IMR-90 (cell line): ENCODE measurements around the gene GMPPB.

Source experiments
- CTCF ChIP-seq: conservative IDR thresholded peaks from 2 replicates; pipeline ENCODE4 v1.5.1; 2012; ENCODE audit warnings: mild to moderate bottlenecking, low read depth, low read length, improper control_type of control experiment
- ELK1 ChIP-seq: fragments of 150-350 bp; IDR thresholded peaks from 2 replicates; pipeline ENCODE4 v1.6.1; 2016; ENCODE audit warnings: low read depth, mild to moderate bottlenecking, low read length, moderate library complexity, borderline replicate concordance
- MAFK ChIP-seq: IDR thresholded peaks from 2 replicates; pipeline ENCODE4 v1.6.1; 2012; ENCODE audit warnings: low read depth, low read length, improper control_type of control experiment
- MXI1 ChIP-seq: IDR thresholded peaks from 2 replicates; pipeline ENCODE4 v1.6.1; 2012; ENCODE audit warnings: low read depth, mild to moderate bottlenecking, low read length, moderate library complexity, borderline replicate concordance
- POLR2A ChIP-seq: IDR thresholded peaks from 2 replicates; pipeline ENCODE4 v1.6.1; 2012; ENCODE audit warnings: mild to moderate bottlenecking, low read depth, low read length
- RAD21 ChIP-seq: IDR thresholded peaks from 2 replicates; pipeline ENCODE4 v1.6.1; 2012; ENCODE audit warnings: low read length, improper control_type of control experiment
- RFX5 ChIP-seq: IDR thresholded peaks from 2 replicates; pipeline ENCODE4 v1.8.0; 2012; ENCODE audit warnings: low read depth, mild to moderate bottlenecking, low read length, moderate library complexity

DNA sequence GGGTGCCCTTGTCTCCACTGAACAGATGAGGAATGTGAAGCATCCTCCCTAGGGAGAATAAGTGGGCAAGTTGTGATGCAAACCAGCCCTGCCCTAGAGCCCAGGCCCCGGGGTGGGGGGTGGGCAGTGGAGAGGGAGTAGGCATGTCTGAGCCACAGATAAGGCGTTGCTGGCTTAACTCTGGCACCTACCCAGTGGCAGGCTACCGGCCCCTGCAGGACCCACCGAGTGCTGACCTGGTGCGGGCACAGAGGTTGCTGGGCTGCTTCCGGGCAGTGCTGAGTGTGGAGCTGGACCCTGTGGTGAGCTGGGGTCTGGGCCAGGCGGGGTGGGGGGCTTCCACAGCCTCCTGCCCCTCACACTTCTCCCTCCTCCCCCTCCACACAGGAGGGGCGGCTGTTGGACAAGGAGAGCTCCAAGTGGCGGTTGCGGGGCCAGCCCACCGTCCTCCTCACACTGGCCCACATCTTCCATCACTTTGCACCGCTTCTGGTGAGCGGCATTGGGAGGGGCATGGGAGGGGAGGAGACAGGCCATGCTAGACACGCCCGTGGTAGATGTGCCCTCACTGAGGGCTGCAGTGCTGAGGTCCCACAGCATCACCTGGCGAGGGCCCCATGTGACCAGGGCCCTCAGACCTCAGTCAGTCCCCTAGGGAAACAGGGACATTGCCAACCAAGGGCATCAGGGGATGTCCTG, 24.3 kb downstream of the GMPPB start:
- TF ChIP-seq CTCF (no peak), POLR2A (no peak), ELK1 (no peak), RFX5 (no peak), MAFK (no peak), RAD21 (no peak), MXI1 (no peak)
